ENCODE data around the gene GNG13. TPM values are rescaled to one million over a fixed set of nuclear protein-coding genes. Genes with fewer than 3 reads are reported as not detected.

Gene GNG13
- total and polyA plus RNA-seq, 9 of the 15 experiments (the other 6 are each of a cell fraction or from before 2014, with no cell fraction given): not detected

DNA sequence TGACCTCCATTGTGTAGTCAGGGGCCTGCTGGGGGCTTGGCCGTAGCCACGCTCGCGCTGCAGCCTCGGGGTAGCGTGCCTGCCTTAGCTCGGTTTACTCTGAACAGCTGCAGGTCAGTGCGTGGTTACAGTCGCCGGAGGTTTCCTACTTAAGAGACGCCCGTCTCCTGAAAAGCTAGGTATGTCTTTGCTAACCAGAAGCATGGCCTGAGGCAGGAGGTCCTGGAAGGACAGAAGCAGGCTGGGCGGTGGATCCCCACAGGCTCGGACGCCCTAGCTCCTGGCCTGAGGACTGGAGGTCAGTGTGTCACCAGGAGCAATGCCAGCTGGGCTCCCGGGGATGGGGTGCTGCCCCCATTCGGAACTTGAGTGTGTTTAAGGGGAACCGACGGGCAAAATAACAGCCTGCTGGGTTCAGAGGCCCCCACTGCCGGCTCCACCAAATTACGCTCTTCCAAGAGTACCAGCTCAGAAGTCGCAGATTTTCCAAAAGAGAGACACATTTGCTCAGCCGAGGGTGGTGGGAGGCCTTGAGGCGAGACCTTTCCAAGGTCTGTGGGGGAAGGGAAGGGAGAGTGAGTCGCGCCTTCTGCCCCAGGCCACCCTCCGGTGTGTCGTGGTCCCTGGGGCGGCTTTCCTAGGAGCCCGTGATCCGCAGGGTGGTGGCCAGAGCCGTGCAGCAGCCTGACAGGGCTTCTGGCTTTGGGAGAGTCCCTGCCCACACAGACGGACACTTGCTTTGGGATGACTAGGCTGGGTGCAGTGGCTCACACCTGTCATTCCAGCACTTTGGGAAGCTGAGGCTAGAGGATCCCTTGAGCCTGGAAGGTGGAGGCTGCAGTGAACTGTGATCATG lies 3.9 kb upstream of the GNG13 start:
- H3K79me2 ChIP-seq (ENCODE audit: control insufficient read depth, insufficient read depth, low read length): peaks cover 6% of the 10 kb centered on the region; the same call in 2 of the 3 replicates
- peaks cover 4 to 86% of the 10 kb centered on the region in 2 experiments; a peak in 4 of 5 replicates for H3K4me1 ChIP-seq (replicated peaks in 1 of 2; ENCODE audit: control insufficient read depth in 2 of 2, insufficient read depth in 2 of 2, low read length in 2 of 2)
- no peaks in the 10 kb centered on the region for H3K27me3 ChIP-seq (ENCODE audit: control insufficient read depth in 2 of 2, insufficient read depth in 2 of 2, low read length in 2 of 2)
- FAIRE-seq: no peak
- peak overlapping the region in 1 of 2 experiments; percentile 68; a peak in 1 of 4 replicates for H3K9ac ChIP-seq (ENCODE audit: insufficient read depth in 1 of 2, low read depth in 2 of 2, low read length in 2 of 2)
- intact Hi-C loops (cut with micrococcal nuclease): loop anchor here (5.0 kb wide), 1 partner anchor 92 kb away; no protein-coding TSS in a partner anchor
- no peak overlapping the region for H3K4me2 ChIP-seq (ENCODE audit: insufficient read depth, low read length)
- POLR2A ChIA-PET: interaction anchor here (0.6 to 1.0 kb wide), 3 partner anchors 22 to 769 kb away, joined by 3 read pairs; no protein-coding TSS in a partner anchor
- in situ Hi-C loops (cut with MboI): no loop called here
- no peaks in the 10 kb centered on the region for H3K9me1 ChIP-seq (ENCODE audit: control insufficient read depth, insufficient read depth, low read length)
- peak; percentile 56 for TF ChIP-seq RBM22 (IDR thresholded peaks at IDR 0.05; ENCODE audit: low read depth, low read length, poor library complexity, severe bottlenecking)
- TF ChIP-seq PREB (CRISPR knock-in tag; IDR thresholded peaks at IDR 0.05): no peak
- TF ChIP-seq POLR2G (IDR thresholded peaks at IDR 0.05; ENCODE audit: low read depth, low read length): peak; percentile 62
- peak; percentile 8; the same call in 1 of the 2 replicates for TF ChIP-seq POLR2A (conservative IDR thresholded peaks at IDR 0.05)
- no peak for TF ChIP-seq ZNF217 (CRISPR knock-in tag; IDR thresholded peaks at IDR 0.05)
- TF ChIP-seq RBFOX2 (IDR thresholded peaks at IDR 0.05; ENCODE audit: low read depth, low read length): peak; percentile 36; the same call in 1 of the 2 replicates
- no TSS peak for BruUV-seq (replicated peaks)
- no peak overlapping the region for H3K4me3 ChIP-seq
- no peak for DNase-seq (ENCODE audit: extremely low read depth in 1 of 4, low spot score in 3 of 4)
- peaks cover 8% of the 10 kb centered on the region for H4K20me1 ChIP-seq (replicated peaks; ENCODE audit: control insufficient read depth, insufficient read depth, low read length)
- no peaks in the 10 kb centered on the region for H3K36me3 ChIP-seq (ENCODE audit: control insufficient read depth, insufficient read depth, low read length)
- no peak overlapping the region for H2AFZ ChIP-seq (ENCODE audit: low read depth, low read length)
- H3K27ac ChIP-seq (ENCODE audit: extremely low read depth, low read depth, low read length): no peak overlapping the region
- H3K9me3 ChIP-seq (replicated peaks; ENCODE audit: control insufficient read depth, insufficient read depth, low read depth, low read length): no peaks in the 10 kb centered on the region
- 36% methylated on average over 30 of the region's 33 CpGs for WGBS (ENCODE audit: insufficient coverage, low coverage, missing lambda C conversion rate)
- ATAC-seq: no peak
- CTCF ChIA-PET (ENCODE audit: low intra/inter-chr PET ratio): no interaction called here

All from K562 (cell line).